Naive thymus-derived CD8-positive, alpha-beta T cell (primary cell): Measurements from ENCODE around the gene SLC2A13. TPM values are rescaled to one million over a fixed set of nuclear protein-coding genes. Genes with fewer than 3 reads are reported as not detected.

Experiments
- ATAC-seq, 2 donors: fragments of 150-1000 bp; cut with Tn5 transposase in 1 of 2; sonication (Bioruptor Pico), chemical (Tn5 transposase) in 1 of 2; 1 replicate in 1 of 2; 2 replicates in 1 of 2; pipeline ENCODE4 v1.10.0; 2021; ENCODE audit warnings: mild to moderate bottlenecking in 2 of 2, moderate library complexity in 2 of 2
- POLR2A ChIA-PET: fragments of 350-600 bp; sonication (Branson Sonifier 250); formaldehyde crosslinking; loops from one replicate; lab custom pipeline; 2021; ENCODE audit warnings: antibody characterized with exemption; lab: Charles Lee
- DNase-seq, 10 donors: peaks; one replicate each; pipeline versions ENCODE4 v3.0.0 to v3.0.0-alpha.2; 2020 to 2022
- H3K27ac Mint-ChIP-seq, 10 donors: one replicate each; pipeline ENCODE4 v1.8.0; 2020 to 2022; ENCODE audit warnings: mild to moderate bottlenecking in 10 of 10, mixed read lengths in 10 of 10, moderate library complexity in 4 of 10, inconsistent platforms in 1 of 10
- H3K27me3 Mint-ChIP-seq, 5 donors: one replicate each; pipeline ENCODE4 v1.8.0; 2021 to 2022; ENCODE audit warnings: mixed read lengths in 5 of 5
- H3K36me3 Mint-ChIP-seq, 3 donors: one replicate each; pipeline ENCODE4 v1.8.0; 2020 to 2022; ENCODE audit warnings: mixed read lengths in 3 of 3, mild to moderate bottlenecking in 2 of 3, inconsistent platforms in 1 of 3
- H3K4me1 Mint-ChIP-seq, 4 donors: one replicate each; pipeline ENCODE4 v1.8.0; 2021 to 2022; ENCODE audit warnings: mixed read lengths in 4 of 4
- H3K4me3 Mint-ChIP-seq, 10 donors: one replicate each; pipeline ENCODE4 v1.8.0; 2020 to 2022; ENCODE audit warnings: mild to moderate bottlenecking in 10 of 10, mixed read lengths in 10 of 10, moderate library complexity in 6 of 10, inconsistent platforms in 1 of 10
- H3K9me3 Mint-ChIP-seq, 9 donors: one replicate each; pipeline ENCODE4 v1.8.0; 2020 to 2022; ENCODE audit warnings: mixed read lengths in 9 of 9, mild to moderate bottlenecking in 3 of 9, inconsistent platforms in 1 of 9, moderate library complexity in 1 of 9
- polyA plus RNA-seq, 3 donors: library from polyadenylated mRNA; unstranded; fragments of 300-500 nt; fragmentation: Illumina TruSeq; gene quantifications; one replicate each; pipeline ENCODE4 v1.2.3, GENCODE V29; 2021
- total RNA-seq, 8 experiments: library from RNA in 2 of 8; stranded (reverse) in 2 of 8; gene quantifications; one replicate each; pipeline ENCODE4 v1.2.3 and lab custom pipeline; 2021 to 2026

Gene SLC2A13
- total and polyA plus RNA-seq, 5 experiments from 2014 or later, result 1.4 to 7.6 (median 1.6) TPM

- no peaks in the 10 kb centered on the region for H3K27me3 Mint-ChIP-seq
- ATAC-seq (no peak), DNase-seq (no peak)
- H3K27ac Mint-ChIP-seq, result no peak overlapping the region
- peaks cover 0 to 8% (median 0%) of the 10 kb centered on the region in 3 donors for H3K36me3 Mint-ChIP-seq
- no peak overlapping the region for H3K4me3 Mint-ChIP-seq
- POLR2A ChIA-PET, result no interaction called here
- H3K9me3 Mint-ChIP-seq, result peaks cover 0 to 11% (median 6%) of the 10 kb centered on the region in 9 donors
- no peaks in the 10 kb centered on the region for H3K4me1 Mint-ChIP-seq
Measured at GRCh38 chr12:39966721-39967120, 139.2 kb downstream of the SLC2A13 start.

GRCh38 chr12:39966256-39966655 lies 139.6 kb downstream of the SLC2A13 start:
- no peaks in the 10 kb centered on the region for H3K27me3 Mint-ChIP-seq
- ATAC-seq (no peak), DNase-seq (no peak)
- H3K4me3 Mint-ChIP-seq, result no peak overlapping the region
- H3K4me1 Mint-ChIP-seq, result no peaks in the 10 kb centered on the region
- H3K9me3 Mint-ChIP-seq, result peaks cover 0 to 11% (median 6%) of the 10 kb centered on the region in 9 donors
- H3K27ac Mint-ChIP-seq, result no peak overlapping the region
- H3K36me3 Mint-ChIP-seq, result peaks cover 0 to 8% (median 0%) of the 10 kb centered on the region in 3 donors
- POLR2A ChIA-PET, result no interaction called here

- H3K9me3 Mint-ChIP-seq, result no peaks in the 10 kb centered on the region
- POLR2A ChIA-PET, result no interaction called here
- H3K4me3 Mint-ChIP-seq, result no peak overlapping the region
- H3K4me1 Mint-ChIP-seq, result no peaks in the 10 kb centered on the region
- H3K36me3 Mint-ChIP-seq, result peaks cover 0 to 5% (median 0%) of the 10 kb centered on the region in 3 donors
- H3K27me3 Mint-ChIP-seq, result no peaks in the 10 kb centered on the region
- DNase-seq (no peak), ATAC-seq (no peak)
- H3K27ac Mint-ChIP-seq, result no peak overlapping the region
Measured at GRCh38 chr12:39959467-39959866, 146.4 kb downstream of the SLC2A13 start.

GRCh38 chr12:39959031-39959430 lies 146.8 kb downstream of the SLC2A13 start:
- ATAC-seq, result no peak
- peaks cover 0 to 1% (median 0%) of the 10 kb centered on the region in 4 donors for H3K4me1 Mint-ChIP-seq
- no peak overlapping the region for H3K4me3 Mint-ChIP-seq
- peaks cover 0 to 5% (median 0%) of the 10 kb centered on the region in 3 donors for H3K36me3 Mint-ChIP-seq
- no peaks in the 10 kb centered on the region for H3K9me3 Mint-ChIP-seq
- no peaks in the 10 kb centered on the region for H3K27me3 Mint-ChIP-seq
- DNase-seq, result no peak
- POLR2A ChIA-PET, result no interaction called here
- H3K27ac Mint-ChIP-seq, result no peak overlapping the region

GRCh38 chr12:39958377-39958776 lies 147.5 kb downstream of the SLC2A13 start:
- Mint-ChIP-seq H3K4me1 (peaks cover 0 to 2% (median 0%) of the 10 kb centered on the region in 4 donors), H3K27me3 (no peaks in the 10 kb centered on the region), H3K4me3 (no peak overlapping the region), H3K36me3 (peaks cover 0 to 5% (median 0%) of the 10 kb centered on the region in 3 donors), H3K9me3 (no peaks in the 10 kb centered on the region), H3K27ac (no peak overlapping the region)
- ATAC-seq, result no peak
- POLR2A ChIA-PET, result no interaction called here
- DNase-seq, result no peak

GRCh38 chr12:39956725-39957124 lies 149.2 kb downstream of the SLC2A13 start:
- no peak for ATAC-seq

GRCh38 chr12:39946361-39947280 lies 159.3 kb downstream of the SLC2A13 start:
- DNase-seq (no peak), ATAC-seq (no peak)
- Mint-ChIP-seq H3K9me3 (peaks cover 0 to 28% (median 14%) of the 10 kb centered on the region in 9 donors), H3K36me3 (peaks cover 13 to 29% (median 14%) of the 10 kb centered on the region in 3 donors), H3K27me3 (peaks cover 0 to 5% (median 0%) of the 10 kb centered on the region in 5 donors), H3K4me3 (no peak overlapping the region), H3K4me1 (no peaks in the 10 kb centered on the region), H3K27ac (no peak overlapping the region)
- POLR2A ChIA-PET, result no interaction called here

More at GRCh38 chr12:39956725-39957124, 149.2 kb downstream of the SLC2A13 start:
- Mint-ChIP-seq H3K27ac (no peak overlapping the region), H3K4me1 (peaks cover 0 to 2% (median 0%) of the 10 kb centered on the region in 4 donors), H3K36me3 (peaks cover 0 to 4% (median 0%) of the 10 kb centered on the region in 3 donors), H3K4me3 (no peak overlapping the region), H3K27me3 (no peaks in the 10 kb centered on the region), H3K9me3 (no peaks in the 10 kb centered on the region)
- POLR2A ChIA-PET, result no interaction called here
- DNase-seq, result no peak

- ATAC-seq (no peak), DNase-seq (no peak)
- Mint-ChIP-seq H3K36me3 (peaks cover 0 to 9% (median 0%) of the 10 kb centered on the region in 3 donors), H3K9me3 (peaks cover 0 to 14% (median 10%) of the 10 kb centered on the region in 9 donors), H3K4me1 (no peaks in the 10 kb centered on the region), H3K27ac (no peak overlapping the region), H3K4me3 (no peak overlapping the region), H3K27me3 (no peaks in the 10 kb centered on the region)
- POLR2A ChIA-PET, result no interaction called here
Measured at GRCh38 chr12:39937119-39937518, 168.8 kb downstream of the SLC2A13 start.

GRCh38 chr12:39935839-39936238 lies 170.0 kb downstream of the SLC2A13 start:
- no peaks in the 10 kb centered on the region for H3K4me1 Mint-ChIP-seq
- no peak for DNase-seq
- H3K36me3 Mint-ChIP-seq, result no peaks in the 10 kb centered on the region
- no peaks in the 10 kb centered on the region for H3K27me3 Mint-ChIP-seq
- peaks cover 0 to 2% (median 0%) of the 10 kb centered on the region in 9 donors for H3K9me3 Mint-ChIP-seq
- POLR2A ChIA-PET, result no interaction called here
- no peak for ATAC-seq
- no peak overlapping the region for H3K27ac Mint-ChIP-seq
- H3K4me3 Mint-ChIP-seq, result no peak overlapping the region

GRCh38 chr12:39935275-39935674 lies 170.6 kb downstream of the SLC2A13 start:
- Mint-ChIP-seq H3K4me3 (no peak overlapping the region), H3K27me3 (no peaks in the 10 kb centered on the region), H3K9me3 (peaks cover 0 to 2% (median 0%) of the 10 kb centered on the region in 9 donors), H3K36me3 (no peaks in the 10 kb centered on the region), H3K27ac (no peak overlapping the region), H3K4me1 (no peaks in the 10 kb centered on the region)
- POLR2A ChIA-PET, result no interaction called here
- no peak for ATAC-seq
- no peak for DNase-seq

- POLR2A ChIA-PET, result no interaction called here
- Mint-ChIP-seq H3K4me3 (no peak overlapping the region), H3K36me3 (no peaks in the 10 kb centered on the region), H3K27me3 (no peaks in the 10 kb centered on the region), H3K9me3 (no peaks in the 10 kb centered on the region), H3K27ac (no peak overlapping the region), H3K4me1 (peaks cover 0 to 2% (median 0%) of the 10 kb centered on the region in 4 donors)
- DNase-seq (no peak), ATAC-seq (no peak)
Measured at GRCh38 chr12:39931857-39932256, 174.0 kb downstream of the SLC2A13 start.

- Mint-ChIP-seq H3K4me3 (no peak overlapping the region), H3K9me3 (no peaks in the 10 kb centered on the region), H3K36me3 (no peaks in the 10 kb centered on the region), H3K4me1 (peaks cover 0 to 2% (median 0%) of the 10 kb centered on the region in 4 donors), H3K27ac (no peak overlapping the region), H3K27me3 (no peaks in the 10 kb centered on the region)
- POLR2A ChIA-PET, result no interaction called here
- ATAC-seq (no peak), DNase-seq (no peak)
Measured at GRCh38 chr12:39931231-39931630, 174.7 kb downstream of the SLC2A13 start.

GRCh38 chr12:39930101-39930500 lies 175.8 kb downstream of the SLC2A13 start:
- Mint-ChIP-seq H3K9me3 (no peaks in the 10 kb centered on the region), H3K4me3 (no peak overlapping the region), H3K36me3 (no peaks in the 10 kb centered on the region), H3K27me3 (no peaks in the 10 kb centered on the region), H3K27ac (peak overlapping the region in 1 of 10 donors; percentile 75), H3K4me1 (peaks cover 0 to 2% (median 0%) of the 10 kb centered on the region in 4 donors)
- DNase-seq, result no peak
- POLR2A ChIA-PET, result no interaction called here
- ATAC-seq, result no peak
